ENCODE results near the gene IRAK2. TPM values are rescaled to one million over a fixed set of nuclear protein-coding genes. Genes with fewer than 3 reads are reported as not detected.
"Not testable (repeated sequence)": the region's sequence is repeated elsewhere in the genome, so short reads cannot be mapped to it uniquely, and the experiment has no call there.

The IRAK2 gene
- polyA plus RNA-seq, 1 donor = 0.86 TPM

DNA sequence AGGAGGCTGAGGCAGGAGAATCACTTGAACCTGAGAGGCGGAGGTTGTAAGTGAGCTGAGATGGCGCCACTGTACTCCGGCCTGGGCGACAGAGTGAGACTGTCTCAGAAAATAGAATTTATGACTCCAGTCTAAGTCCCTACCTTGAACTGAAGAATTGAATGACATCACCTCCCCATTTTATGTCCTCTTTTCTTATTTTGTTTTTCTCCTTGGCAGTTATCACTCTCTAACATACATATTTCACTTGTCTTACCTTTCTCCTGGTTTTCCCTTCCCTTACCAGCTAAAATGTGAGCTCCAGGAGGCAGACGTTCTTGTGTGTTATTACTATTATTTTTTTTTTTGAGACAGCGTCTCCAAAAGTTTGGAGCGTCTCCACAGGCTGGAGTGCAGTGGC, 91.1 kb downstream of the IRAK2 start:
- DNase-seq = no peak

DNA sequence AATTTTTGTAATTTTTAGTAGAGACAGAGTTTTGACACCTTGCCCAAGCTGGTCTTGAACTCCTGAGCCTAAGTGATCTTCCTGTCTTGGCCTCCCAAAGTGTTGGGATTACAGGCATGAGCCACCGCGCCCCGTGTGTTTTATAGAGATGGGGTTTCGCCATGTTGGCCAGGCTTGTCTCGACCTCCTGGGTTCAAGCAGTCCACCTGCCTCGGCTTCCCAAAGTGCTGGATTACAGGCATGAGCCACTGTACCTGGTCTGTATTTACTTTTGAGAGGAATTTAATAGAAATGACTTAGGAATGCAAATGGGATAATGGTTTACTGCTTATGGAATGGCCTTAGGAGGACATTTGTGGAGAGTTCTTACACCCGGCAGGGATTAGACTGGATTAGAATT, 94.3 kb downstream of the IRAK2 start:
- no peak for DNase-seq

DNA sequence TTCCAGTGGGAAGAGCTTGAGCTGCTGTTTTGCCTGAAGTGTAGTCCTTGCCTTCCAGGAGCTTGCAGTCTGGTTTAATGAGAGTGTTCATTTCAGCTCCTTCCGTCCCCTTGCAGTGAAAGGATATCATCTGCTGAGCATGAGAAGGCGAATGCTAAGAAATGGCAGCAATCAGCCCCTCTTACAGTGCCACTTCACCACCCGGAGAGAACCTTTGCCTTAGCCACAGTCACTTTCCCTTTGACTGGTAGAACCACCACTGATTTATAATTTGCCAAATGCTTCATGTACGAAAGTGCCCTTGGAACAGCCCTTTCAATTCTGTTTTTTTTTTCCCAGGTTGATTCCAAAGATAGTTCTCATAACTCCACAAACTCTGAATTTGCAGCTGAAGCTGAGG, 95.1 kb downstream of the IRAK2 start:
- no peak for DNase-seq

DNA sequence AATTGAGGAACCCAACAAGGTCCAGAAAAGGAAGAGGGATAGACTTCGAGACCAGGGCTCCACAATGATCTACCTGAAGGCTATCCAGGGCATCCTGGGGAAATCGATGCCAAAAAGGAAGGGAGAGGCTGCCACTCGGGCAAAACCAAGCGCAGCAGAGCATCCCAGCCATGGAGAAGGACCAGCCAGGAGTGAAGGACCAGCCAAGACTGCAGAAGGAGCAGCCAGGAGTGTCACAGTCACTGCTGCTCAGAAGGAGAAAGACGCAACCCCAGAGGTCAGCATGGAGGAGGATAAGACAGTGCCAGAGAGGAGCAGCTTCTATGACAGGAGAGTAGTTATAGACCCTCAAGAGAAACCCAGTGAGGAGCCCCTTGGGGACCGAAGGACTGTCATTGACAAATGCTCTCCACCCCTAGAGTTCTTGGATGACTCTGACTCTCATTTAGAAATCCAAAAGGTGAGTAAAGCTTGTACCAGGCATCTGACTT, 95.5 kb downstream of the IRAK2 start:
- no peak for DNase-seq

DNA sequence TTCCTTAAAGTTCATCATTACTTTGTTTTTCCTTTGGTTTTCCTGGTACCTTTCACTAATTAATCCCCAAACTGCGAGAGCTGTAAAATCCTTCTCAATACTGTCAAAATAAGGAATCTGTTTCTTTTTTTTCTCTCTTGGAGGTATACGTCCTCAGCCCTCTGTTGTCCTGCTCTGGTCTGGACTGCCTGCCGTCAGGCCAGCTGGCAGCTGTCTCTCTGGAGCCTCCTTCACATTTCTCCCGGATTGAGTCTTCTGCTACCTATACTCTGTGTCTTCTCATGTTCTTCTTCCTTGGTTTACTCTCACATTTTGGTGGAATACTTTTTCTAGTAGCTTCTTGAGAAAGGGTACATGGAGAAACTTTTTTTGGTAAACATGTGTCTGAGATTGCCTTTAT, 97.3 kb downstream of the IRAK2 start:
- DNase-seq = no peak

DNA sequence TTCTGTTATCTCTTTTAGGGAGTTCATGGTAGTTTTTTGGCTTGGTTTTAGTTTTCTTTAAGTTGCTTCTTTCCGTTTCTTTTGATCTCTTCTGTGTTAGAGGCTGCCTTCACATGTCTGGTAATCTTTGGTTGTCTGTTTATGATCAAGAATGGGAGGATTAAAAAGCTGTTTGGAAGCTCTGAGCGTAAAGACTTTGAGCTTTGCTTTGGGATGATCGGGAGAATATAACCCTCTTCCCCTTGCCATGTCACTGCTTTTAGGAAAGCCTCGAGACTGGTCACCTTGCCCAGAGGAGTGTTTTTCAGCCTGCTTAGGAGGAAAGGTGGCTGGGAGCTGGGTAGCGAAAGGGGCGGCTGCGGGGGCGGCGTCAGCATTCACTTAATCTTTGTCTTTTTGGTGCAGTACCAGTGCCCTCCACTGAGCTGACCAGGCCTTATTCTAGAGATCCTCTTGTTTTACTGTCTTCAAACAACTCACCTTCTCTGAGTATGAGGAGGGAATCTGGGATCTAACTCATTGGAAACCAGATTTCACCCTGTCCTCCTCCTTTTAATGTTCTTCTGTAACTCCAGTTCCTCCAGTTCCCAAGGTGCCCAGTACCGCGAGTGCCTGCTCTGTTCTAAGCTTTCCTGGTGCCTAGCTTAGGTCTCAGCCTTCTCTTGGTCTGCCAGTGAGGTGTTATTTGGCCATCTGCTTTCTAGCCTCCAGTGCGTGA, 99.1 kb downstream of the IRAK2 start:
- DNase-seq = no peak

DNA sequence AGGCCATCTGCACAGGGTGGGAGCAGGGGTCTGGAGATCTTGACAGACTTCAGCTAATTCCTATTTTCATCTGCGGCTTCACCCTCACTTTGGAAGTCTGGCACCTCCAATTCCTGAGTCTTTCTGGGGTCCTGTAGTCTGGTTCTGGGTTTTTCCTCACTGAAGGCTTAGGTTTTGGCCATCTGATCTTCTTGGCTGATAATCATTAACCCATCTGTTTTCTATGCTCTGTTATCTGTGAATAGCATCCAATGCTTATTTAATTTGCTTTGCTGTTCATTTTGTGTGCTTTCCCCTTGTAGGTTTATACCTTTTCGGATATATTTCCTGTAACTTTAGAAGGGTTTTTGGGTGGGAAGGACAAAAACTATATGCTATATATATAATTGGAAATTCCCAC, 101.1 kb downstream of the IRAK2 start:
- no peak for DNase-seq

DNA sequence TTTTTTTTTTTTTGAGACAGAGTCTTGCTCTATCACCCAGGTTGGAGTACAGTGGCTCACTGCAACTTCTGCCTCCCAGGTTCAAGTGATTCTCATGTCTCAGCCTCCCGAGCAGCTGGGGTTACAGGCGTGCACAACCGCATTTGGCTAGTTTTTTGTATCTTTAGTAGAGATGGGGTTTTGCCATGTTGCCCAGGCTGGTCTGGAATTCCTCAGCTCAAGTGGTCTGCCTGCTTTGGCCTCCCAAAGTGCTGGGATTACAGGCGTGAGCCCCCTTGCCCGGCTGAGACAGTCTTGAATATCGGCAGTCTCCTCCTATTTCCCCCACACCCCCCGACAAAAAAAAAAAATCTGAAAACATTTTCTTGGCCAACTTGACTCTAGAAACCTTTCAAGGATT, 102.2 kb downstream of the IRAK2 start:
- not testable (repeated sequence) for DNase-seq

DNA sequence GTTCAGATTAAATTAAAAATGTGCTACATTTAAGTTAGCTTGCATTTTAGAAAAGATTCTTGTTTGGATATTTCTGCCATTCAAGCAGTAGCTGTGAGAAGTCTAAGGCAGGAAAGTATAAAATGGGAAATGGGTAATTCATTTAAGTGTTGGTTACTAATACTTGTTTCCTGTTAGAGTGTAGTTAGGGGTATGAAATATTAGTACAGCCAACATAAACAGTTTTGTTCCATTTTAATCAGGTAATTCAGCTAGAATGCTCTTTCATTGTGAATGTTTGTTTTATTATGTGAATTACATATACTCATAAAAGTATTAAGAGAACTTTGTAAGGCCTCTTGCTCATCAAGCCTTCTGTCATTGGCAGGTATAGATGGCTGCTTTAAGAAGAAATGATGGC, 103.4 kb downstream of the IRAK2 start:
- DNase-seq = no peak

DNA sequence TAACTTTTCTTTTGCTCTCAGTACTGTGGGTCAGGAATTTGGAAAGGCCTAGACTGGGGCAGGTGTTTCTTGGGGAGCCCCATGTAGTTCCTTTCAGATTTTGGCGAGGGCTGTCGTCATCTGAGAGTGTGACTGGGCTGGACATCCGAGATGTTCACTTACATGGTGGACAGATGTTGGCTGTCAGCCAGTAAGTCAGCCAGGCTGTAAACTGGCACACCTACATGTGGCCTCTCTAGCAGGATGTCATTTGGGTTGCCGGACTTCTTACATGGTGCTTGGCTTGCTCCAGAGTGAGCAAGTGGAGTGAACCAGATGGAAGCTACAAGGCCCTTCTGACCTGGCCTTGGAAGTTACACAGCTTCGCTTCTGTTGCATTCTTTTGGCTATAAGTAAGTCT, 104.2 kb downstream of the IRAK2 start:
- no peak for DNase-seq

DNA sequence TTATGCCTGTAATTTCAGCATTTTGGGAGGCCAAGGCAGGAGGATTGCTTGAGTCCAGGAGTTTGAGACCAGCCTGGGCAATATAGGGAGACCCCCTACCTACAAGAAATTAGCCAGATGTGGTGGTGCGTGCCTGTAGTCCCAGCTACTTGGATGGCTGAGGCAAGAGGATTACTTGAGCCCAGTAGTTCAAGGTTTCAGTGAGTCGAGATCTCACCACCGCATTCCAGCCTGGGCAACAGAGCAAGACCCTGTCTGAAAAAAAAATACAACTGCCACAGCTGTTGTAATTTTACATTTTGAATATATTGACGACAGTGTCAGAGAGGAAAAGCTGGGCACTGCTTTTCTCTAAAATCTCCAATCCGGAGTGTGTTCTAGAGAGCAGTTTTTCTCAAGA, 104.7 kb downstream of the IRAK2 start:
- DNase-seq = no peak

DNA sequence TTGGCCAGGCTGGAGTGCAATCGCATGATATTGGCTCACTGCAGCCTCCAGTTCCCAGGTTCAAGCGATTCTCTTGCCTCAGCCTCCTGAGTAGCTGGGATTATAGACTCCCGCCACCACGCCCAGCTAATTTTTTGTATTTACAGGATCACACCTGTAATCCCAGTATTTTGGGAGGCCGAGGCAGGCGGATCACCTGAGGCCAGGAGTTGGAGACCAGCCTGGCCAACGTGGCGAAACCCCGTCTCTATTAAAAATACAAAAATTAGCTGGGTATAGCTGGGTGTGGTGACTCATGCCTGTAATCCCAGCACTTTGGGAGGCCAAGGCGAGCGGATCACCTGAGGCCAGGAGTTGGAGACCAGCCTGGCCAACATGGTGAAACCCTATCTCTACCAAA, 107.8 kb downstream of the IRAK2 start:
- not testable (repeated sequence) for DNase-seq

DNA sequence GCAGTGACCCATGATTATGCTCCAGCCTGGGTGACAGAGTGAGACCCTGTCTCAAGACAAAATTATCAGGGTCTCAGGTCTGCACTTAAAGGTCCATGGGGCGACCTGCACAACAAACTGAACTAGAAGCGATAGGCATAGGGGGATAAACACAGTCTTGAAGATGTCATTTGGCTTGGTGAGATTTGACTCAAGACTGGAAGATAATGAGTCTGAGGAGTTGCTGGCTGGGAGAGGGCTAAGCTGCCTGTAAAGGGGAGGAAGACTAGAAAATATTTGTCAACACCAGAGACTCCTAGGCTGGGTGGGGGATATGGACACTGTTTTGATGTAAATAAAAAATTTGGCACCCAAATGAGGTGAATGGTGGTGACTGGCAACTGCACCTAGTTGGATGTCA, 108.3 kb downstream of the IRAK2 start:
- no peak for DNase-seq

DNA sequence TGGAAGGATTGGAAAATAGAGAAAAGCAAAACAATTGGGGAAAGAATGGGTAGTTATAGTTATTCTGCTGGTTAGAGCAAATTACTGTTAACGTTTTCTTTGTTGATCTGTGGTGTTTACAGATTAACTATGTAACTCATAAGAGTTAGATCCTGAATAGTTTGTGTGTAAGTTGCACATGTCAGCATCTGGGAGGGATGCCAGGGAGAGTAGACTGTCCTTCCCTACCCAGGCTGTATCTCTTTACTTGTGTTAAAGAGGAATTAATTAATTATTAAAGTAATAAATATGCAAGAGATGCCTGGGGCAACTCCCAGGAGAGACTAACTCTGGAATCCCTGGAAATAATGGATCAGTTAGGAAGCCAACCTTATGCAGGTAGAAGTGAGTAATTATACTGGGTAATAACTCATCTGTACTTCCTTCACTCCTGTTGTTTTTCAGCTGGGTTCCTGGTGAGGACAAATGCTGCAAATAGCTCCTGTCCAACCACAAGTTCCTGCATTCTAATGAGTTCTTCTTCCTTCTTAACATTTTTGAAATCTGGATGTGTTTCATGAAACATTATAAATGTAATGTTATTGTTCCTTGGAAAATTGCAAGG, 109.1 kb downstream of the IRAK2 start:
- no peak for DNase-seq

DNA sequence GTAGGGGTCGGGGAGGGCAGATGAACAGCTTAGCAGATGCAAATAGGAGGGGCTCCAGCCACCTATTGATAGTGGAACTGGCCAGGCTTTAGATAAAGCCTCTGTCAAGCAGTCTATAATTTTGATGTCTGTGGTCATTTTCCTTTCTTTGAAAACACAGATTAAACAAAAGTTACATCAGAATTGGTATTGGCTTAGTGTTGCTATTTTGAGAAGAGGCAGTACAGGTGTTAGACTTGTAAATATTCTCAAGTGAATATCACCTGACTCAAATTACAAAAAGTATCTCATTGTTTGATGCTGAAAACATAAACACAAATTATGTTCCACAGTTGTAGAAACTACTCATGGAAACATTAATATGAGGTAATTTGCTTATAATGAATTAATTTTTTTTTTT, 109.9 kb downstream of the IRAK2 start:
- DNase-seq = no peak

DNA sequence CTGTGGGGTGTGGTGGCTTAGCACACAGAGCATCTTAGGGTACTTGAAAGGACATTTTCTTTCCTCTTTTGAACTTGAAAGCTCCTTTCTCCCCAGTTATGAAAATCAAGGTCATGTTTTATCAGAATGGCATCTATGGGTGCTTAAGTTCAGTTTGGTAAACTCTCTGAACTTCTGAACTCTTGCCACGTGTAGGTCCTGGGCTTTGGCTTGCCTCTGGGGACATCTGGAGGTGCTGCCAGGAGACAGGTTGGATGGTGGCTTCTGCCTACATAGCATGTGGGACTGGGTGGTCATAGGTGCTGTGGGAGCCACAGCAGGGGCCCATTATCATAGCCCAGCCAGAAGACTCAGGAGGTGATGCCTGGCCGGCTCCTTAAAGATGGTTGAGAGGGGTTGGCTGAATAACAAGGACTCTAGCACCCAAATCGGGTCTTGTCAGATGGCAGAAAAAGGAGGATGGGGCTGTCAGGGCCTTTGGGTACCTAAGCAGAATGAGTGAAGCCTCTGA, 112.5 kb downstream of the IRAK2 start:
- DNase-seq = no peak

DNA sequence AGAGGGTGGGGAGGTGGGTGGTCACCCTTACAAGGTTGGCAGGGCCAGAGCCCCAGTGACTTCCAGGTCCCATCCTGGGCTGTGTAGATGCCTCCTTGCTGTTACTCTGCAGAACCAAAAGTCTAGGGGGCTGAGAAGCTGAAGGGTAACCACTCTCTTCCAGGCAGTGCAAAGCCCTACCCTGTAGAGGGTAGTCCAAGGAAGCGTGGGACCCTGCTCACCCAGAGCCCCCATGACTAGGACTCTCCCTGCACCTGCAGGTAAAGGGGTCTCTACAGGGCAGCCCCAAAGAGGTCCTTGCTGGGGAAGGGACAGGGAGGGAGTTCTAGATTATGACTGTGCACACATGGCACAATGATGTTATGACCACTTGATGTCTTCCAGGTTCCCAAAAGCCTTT, 113.8 kb downstream of the IRAK2 start:
- no peak for DNase-seq

DNA sequence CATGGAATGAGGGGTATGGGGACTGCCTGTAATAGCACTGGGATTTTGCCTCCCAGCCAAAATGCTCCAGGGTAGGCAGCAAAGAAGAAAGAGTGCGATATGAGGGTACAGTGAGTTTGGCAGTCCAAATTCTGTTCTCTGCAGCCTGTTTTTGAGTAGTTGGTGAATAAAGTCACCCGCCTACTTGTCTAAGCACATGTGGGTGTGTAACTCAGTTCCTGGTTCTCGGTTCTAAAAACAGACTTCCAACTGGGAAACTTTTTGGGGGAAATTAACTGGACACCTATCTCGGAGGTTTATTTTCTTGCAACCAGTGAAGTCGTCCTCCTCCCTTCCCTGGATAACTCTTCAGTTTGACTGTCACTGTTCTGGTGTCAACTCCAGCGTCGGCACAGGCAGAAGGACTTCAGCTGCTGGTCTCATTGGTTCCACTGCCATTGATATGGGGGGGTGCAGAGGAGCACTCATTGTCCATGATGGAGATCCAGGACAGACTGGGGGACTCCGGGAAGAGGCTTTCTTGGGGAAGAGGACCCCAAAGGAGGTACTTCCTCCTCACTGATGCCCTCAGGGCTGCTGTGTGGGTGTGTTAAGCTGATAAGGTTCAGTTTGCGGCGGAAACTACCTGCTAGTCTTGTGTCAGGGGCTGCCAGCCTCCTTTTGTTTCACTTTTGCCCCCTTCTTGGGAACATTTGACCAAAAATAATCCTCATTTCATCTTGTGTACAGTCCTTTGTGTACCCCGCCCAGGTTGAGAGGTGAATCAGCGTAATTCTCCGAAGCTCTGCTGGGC, 114.9 kb downstream of the IRAK2 start:
- DNase-seq = no peak

DNA sequence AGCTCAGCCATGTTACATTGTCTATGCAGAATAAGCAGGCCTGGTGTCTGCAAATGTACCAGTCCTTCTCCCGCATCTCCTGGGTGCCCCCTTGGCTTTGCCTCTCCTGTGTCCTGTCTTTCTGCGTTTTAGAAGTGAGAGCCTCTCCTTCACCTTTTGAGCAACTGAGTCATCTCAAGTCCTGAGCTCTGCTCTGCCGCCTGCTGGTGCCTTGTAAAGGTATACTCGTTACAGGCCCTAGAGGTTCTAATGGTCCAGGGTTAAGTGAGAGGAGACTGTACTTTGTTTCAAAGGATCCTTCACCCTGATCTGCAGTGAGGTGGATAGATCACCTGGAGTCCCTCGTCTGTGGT, 115.4 kb downstream of the IRAK2 start:
- DNase-seq = no peak

DNA sequence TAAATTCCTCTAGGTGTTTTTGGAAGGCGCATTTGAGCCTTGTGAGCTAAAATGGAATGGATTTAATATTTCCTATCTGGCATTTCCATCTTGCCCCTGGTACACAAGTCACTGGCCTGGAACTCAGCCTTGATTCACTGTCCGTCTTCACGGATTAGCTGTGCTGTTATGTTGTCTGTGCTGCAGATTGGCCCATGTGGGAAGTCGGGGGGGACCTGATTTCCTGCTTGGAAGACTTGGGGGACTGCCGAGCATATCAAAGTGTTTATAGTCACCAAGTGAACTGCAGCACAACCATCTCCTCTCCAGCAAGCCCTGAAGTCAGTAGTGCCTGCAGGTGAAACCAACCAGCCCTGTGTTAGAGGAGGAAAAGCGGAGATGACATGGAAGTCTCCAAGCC, 115.9 kb downstream of the IRAK2 start:
- no peak for DNase-seq

DNA sequence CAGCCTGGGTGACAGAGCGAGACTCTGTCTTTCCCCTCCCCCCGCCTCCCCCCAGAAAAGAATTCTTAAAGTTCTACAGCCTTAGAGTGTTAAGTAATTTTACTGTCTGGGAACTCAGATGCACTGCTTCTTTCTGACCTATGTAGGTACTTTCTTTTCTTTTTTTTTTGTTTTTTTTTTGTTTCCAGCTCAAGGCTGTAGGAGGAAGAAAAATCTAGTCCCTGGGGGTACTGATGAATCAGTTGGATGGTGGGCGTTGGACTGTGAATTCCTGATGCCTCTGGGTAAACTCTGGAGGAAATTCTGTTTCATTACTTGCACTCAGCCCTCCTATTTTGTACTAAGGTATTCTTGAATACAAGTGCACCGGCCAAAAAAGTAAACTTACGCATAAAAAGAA, 117.2 kb downstream of the IRAK2 start:
- no peak for DNase-seq

DNA sequence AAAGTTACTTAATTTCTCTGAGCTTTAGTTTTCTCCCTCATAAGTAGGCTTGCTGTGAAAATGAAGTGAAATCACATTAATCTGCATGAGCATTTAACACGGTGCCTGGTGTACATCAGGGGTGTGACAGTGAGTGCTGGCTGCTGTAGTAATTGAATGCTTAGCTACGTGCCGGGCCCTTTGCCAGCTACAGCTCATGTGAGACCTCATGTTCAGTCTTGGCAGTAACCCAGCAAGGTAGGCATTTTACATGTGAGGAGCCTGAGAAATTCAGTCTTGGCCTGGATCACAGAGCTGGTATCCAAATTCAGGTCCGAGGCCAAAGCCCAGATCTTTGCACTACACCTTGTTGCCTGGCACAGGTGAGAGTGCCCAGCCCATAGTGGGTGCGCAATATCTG, 118.9 kb downstream of the IRAK2 start:
- no peak for DNase-seq

DNA sequence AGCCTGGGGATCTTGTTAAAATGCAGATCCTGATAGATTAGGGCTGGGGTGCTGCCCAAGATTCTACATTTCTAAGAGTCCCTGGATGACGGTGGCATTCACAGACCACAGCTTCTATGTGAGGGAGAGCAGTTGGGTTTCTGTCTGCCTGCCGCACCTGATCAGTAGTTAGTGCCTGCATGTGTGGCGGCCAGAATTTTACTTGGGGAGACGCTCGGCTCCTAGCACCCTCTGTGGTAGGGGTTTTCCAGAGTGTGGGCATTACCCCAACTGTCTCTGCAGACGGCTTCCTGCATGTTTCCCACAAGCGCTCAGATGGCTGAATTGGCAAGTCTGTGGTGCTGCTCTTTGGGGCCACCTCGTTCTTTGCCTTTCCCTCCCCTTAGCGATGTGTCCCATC, 119.8 kb downstream of the IRAK2 start:
- DNase-seq = no peak
